ENCODE data around the gene FOXRED1. TPM values are rescaled to one million over a fixed set of nuclear protein-coding genes. Genes with fewer than 3 reads are reported as not detected.

Gene FOXRED1
- total RNA-seq, 1 experiment from 2014 or later: 28.2 TPM

DNA sequence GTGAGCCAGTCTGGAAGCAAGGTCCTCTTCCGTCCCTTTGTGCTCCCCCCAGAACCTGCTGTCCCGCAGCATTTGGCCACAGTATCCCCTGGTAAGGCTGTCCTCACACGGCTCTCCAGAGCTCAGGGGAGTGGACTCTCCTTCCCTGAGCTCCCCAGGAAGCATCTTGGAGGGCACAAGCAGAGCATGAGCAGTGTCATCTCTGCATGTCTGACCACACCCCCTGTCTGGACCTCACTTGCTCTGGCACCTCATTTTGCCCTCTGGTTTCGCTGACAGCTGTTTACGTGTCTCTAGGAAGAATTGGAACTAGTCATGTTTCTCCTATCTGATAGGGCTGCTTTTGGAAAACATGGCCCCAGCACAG, 50.4 kb downstream of the FOXRED1 start:
- Mint-ChIP-seq H3K27me3 (ENCODE audit: insufficient read depth, unreplicated experiment) (no peaks in the 10 kb centered on the region), H3K36me3 (ENCODE audit: insufficient read depth, unreplicated experiment) (peaks cover 7% of the 10 kb centered on the region), H3K9me3 (ENCODE audit: unreplicated experiment) (no peaks in the 10 kb centered on the region), H3K27ac (ENCODE audit: low read depth, unreplicated experiment) (no peak overlapping the region), H3K4me3 (ENCODE audit: unreplicated experiment) (no peak overlapping the region), H3K4me1 (ENCODE audit: insufficient read depth, unreplicated experiment) (peaks cover 33% of the 10 kb centered on the region)
- ChIA-PET CTCF (interaction anchor here (0.6 to 4.3 kb wide), 9 partner anchors 10 to 683 kb away, joined by 3 to 33 read pairs (median 4); no protein-coding TSS in a partner anchor), POLR2A (interaction anchor here (1.4 to 2.2 kb wide), 5 partner anchors 15 to 84 kb away, joined by 4 to 14 read pairs (median 6); partner anchors contain the start of genes DCPS and ST3GAL4)
- BruUV-seq (replicated peaks): no TSS peak
- TF ChIP-seq, protein P1, sequence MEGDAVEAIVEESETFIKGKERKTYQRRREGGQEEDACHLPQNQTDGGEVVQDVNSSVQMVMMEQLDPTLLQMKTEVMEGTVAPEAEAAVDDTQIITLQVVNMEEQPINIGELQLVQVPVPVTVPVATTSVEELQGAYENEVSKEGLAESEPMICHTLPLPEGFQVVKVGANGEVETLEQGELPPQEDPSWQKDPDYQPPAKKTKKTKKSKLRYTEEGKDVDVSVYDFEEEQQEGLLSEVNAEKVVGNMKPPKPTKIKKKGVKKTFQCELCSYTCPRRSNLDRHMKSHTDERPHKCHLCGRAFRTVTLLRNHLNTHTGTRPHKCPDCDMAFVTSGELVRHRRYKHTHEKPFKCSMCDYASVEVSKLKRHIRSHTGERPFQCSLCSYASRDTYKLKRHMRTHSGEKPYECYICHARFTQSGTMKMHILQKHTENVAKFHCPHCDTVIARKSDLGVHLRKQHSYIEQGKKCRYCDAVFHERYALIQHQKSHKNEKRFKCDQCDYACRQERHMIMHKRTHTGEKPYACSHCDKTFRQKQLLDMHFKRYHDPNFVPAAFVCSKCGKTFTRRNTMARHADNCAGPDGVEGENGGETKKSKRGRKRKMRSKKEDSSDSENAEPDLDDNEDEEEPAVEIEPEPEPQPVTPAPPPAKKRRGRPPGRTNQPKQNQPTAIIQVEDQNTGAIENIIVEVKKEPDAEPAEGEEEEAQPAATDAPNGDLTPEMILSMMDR (IDR thresholded peaks at IDR 0.05; ENCODE audit: unreplicated experiment): no peak
- intact Hi-C loops (cut with micrococcal nuclease): loop anchor here (2.0 to 10.0 kb wide), 4 partner anchors 37 to 1025 kb away; no protein-coding TSS in a partner anchor
- DNase-seq (ENCODE audit: unreplicated experiment): no peak

- POLR2A ChIA-PET: no interaction called here
- H3K27ac Mint-ChIP-seq (ENCODE audit: low read depth, unreplicated experiment): no peak overlapping the region
- BruUV-seq (replicated peaks): no TSS peak
- no peaks in the 10 kb centered on the region for H3K9me3 Mint-ChIP-seq (ENCODE audit: unreplicated experiment)
- CTCF ChIA-PET: interaction anchor here (0.7 to 4.3 kb wide), 5 partner anchors 12 to 918 kb away, joined by 3 to 19 read pairs (median 10); no protein-coding TSS in a partner anchor
- no peaks in the 10 kb centered on the region for H3K27me3 Mint-ChIP-seq (ENCODE audit: insufficient read depth, unreplicated experiment)
- peaks cover 24% of the 10 kb centered on the region for H3K4me1 Mint-ChIP-seq (ENCODE audit: insufficient read depth, unreplicated experiment)
- no peak for DNase-seq (ENCODE audit: unreplicated experiment)
- TF ChIP-seq, protein P1 (IDR thresholded peaks at IDR 0.05; ENCODE audit: unreplicated experiment): no peak
- no peaks in the 10 kb centered on the region for H3K36me3 Mint-ChIP-seq (ENCODE audit: insufficient read depth, unreplicated experiment)
- intact Hi-C loops (cut with micrococcal nuclease): no loop called here
- no peak overlapping the region for H3K4me3 Mint-ChIP-seq (ENCODE audit: unreplicated experiment)
Observed at GRCh38 chr11:126322996-126323395, 54.0 kb downstream of the FOXRED1 start.

GRCh38 chr11:126327281-126328000, 58.5 kb downstream of the FOXRED1 start:
- Mint-ChIP-seq H3K4me1 (ENCODE audit: insufficient read depth, unreplicated experiment) (peaks cover 6% of the 10 kb centered on the region), H3K4me3 (ENCODE audit: unreplicated experiment) (no peak overlapping the region), H3K36me3 (ENCODE audit: insufficient read depth, unreplicated experiment) (peaks cover 6% of the 10 kb centered on the region), H3K27me3 (ENCODE audit: insufficient read depth, unreplicated experiment) (no peaks in the 10 kb centered on the region), H3K27ac (ENCODE audit: low read depth, unreplicated experiment) (no peak overlapping the region), H3K9me3 (ENCODE audit: unreplicated experiment) (no peaks in the 10 kb centered on the region)
- intact Hi-C loops (cut with micrococcal nuclease): no loop called here
- POLR2A ChIA-PET: no interaction called here
- CTCF ChIA-PET: interaction anchor here (2.4 kb wide), 1 partner anchor 17 kb away, joined by 10 read pairs; no protein-coding TSS in a partner anchor
- TF ChIP-seq, protein P1 (IDR thresholded peaks at IDR 0.05; ENCODE audit: unreplicated experiment): no peak
- DNase-seq (ENCODE audit: unreplicated experiment): no peak
- no TSS peak for BruUV-seq (replicated peaks)

Other genes starting within 250 kb of the FOXRED1 start
- gene CDON, start 206.3 kb upstream of the FOXRED1 start, total RNA-seq (2022): 0.91 and 0.96 TPM in 2 replicates
- 19.4 and 26.7 TPM in 2 replicates for gene RPUSD4, start 57.5 kb upstream of the FOXRED1 start, total RNA-seq (2022)
- 8.3 and 13.4 TPM in 2 replicates for gene FAM118B, start 57.4 kb upstream of the FOXRED1 start, total RNA-seq (2022)
- 176 and 258 TPM in 2 replicates for gene SRPRA, start 259 bp upstream of the FOXRED1 start, total RNA-seq (2022)
- 11.9 and 14.0 TPM in 2 replicates for gene TIRAP, start 13.9 kb downstream of the FOXRED1 start, total RNA-seq (2022)
- 29.6 and 33.7 TPM in 2 replicates for gene DCPS, start 34.9 kb downstream of the FOXRED1 start, total RNA-seq (2022)
- 12.3 and 15.3 TPM in 2 replicates for gene ST3GAL4, start 86.5 kb downstream of the FOXRED1 start, total RNA-seq (2022)

Measured in MCF 10A (cell line).